LoVo (cell line): ENCODE data around the gene ANAPC4.

ENCODE experiments used
- DNase-seq: peaks from one replicate; pipeline ENCODE4 v3.0.0-alpha.2; 2016; ENCODE audit warnings: low spot score

ANAPC4 gene

DNA sequence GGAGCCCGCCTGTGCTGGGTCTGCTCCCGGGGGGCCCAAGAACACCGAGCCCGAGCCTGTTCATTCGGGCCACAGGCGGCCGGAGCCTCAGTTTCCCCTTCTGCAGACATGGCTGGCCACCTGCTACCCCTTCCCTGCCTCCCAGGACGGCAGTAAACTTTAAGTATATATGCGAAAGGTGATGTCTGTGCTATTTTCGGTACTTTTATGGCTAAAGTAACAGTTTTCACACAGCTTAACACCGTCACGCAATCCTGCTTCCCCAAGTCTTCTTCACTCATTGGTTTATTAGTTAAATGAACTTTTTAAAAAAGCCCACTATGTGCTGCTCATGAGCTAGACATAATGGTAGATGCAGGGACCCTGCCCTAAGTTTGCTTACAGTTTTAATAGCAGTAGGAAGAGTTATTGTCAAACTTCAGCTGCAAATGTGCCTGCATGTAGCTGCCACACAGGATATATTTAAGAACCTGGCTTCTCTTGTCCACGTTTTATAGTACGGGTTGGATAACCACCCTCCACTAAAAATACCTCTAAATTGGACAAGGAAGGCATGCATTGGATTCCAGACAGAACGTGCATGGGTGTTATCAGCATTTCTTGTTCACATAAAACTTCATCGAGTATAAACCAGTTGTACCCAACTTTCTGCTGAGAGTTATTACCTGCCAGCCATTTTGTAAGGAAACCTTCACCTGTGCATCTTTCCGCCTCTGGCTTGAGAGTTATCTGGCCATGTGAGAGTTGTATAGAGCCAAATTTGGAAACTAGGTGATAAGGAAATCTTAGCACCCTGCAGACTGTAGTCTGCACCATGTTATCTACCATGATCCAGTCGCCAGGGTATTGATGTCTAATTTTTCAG lies 741 bp downstream of the ANAPC4 start:
- no peak for DNase-seq

DNA sequence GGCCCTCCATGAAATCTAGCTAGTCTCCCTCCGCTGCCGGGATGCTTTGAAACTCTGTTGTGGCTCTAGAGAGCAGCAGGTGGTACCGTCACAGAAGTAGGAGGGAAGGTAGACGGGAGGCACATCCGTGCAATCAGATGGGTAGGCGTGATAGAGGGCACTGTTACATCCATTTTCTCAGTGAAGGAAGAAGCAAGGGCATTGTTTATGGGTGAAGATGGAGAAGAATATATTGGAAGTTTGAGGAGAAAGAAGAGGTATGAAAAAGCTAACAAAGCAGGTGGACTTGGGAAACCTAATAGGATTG lies 1.3 kb downstream of the ANAPC4 start:
- no peak for DNase-seq

DNA sequence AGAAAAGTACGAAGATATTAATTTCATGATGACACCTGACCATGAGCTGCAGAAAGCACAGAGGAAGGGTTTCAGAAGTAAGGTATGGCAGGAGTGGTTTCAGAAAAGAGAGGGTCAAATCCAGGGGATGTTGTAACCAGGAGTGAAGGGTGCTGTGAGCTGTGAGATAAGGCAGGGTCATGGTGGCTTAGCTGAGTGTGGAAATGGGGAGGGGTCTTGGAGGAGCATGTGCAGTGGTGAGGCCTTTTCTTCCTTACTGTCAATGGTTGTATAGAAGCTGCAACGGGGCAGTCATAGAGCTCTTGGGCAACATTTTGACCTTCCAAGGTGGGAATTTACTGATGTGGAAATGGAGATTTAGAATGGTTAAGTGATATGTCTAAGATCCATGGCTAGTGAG lies 2.5 kb downstream of the ANAPC4 start:
- DNase-seq, result no peak

DNA sequence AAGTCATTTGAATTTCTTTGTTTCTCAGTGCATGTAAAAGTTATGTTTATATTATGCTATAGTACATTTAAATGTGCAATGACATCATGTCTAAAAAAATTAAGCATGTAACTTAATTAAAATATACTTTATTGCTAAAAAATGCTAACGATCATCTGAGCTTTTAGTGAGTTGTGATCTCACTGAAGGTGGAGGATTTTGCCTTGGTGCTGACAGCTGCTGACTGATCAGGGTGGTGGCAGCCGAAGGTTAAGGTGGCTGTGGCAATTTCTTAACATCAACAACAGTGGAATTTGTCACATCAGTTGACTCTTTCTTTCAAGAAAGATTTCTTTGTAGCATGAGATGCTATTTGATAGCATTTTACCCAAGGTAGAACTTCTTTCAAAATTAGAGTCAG lies 6.6 kb downstream of the ANAPC4 start:
- no peak for DNase-seq

DNA sequence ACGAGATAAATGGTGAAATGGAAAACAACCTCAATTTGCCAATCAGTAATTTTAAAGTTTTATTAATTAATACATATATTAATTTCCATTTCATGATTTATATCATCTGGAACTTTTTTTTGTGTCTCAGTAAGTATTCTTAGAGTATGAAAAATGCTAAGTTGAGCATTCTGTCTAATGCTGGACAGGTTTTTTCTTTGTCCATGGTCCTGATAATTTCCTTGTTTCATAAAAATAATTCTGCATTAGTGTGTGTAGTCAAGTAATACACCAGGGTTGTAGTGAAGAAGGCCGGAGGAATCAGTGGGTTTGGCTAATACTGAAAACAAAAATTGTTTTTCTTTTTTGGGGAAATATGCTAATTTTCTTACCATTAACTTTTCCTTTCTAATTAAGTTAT lies 9.9 kb downstream of the ANAPC4 start:
- no peak for DNase-seq

DNA sequence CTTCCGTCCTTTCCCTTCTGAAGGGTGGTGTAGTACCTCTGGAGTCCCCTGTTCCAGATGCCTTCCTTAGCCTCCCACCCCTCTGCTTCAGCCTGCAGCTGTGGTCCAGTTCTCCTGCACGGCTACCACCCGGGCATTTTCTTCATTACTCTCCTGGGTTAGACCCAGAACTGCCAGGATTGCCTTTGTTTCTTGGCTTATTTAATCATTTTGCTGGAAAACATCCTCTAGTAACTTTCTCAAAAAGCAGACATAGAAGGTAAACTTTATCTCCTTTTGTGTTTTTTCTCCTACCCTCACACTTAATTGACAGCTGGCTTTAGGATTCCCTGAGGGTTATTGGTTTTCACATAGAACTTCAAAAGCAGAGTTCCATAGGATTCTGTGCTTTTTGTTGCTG lies 20.2 kb downstream of the ANAPC4 start:
- no peak for DNase-seq

DNA sequence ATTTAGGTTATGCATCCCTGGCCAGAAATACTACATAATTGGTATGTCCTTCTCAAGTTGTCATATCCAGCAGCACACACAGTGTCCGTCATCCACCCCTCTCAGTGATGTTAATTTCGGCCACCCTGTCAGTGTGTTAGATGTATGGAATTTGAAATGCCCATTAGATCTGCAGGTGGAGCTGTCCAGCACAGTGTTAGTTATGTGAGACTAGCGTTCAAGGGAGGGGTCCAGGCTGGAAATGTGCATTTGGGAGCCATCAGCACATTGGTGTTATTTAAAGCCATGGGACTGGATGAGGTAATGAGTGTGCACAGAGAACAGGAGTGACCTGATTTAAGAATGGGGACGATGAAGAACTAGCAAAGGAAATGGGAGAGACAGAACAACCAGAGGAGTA lies 22.4 kb downstream of the ANAPC4 start:
- DNase-seq, result no peak

DNA sequence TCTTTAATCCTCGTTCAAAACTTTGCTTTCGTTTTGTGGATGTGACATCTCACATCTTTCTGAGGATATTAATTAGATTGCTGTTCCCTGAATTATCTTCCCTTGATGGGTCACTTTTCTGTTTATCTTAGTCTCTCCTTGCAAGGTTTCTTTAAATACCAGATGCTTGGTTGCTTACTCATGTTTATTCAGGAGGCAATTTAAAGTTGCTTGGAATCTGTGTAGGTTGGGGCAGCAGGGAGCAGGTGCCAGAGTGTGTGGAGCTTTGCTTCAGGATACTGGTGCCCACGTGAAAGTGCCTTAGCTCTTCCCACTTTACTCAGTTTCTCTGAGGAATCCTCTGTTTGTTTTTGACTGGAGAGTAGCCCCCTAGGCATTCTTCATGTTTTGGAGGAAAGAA lies 24.0 kb downstream of the ANAPC4 start:
- no peak for DNase-seq

DNA sequence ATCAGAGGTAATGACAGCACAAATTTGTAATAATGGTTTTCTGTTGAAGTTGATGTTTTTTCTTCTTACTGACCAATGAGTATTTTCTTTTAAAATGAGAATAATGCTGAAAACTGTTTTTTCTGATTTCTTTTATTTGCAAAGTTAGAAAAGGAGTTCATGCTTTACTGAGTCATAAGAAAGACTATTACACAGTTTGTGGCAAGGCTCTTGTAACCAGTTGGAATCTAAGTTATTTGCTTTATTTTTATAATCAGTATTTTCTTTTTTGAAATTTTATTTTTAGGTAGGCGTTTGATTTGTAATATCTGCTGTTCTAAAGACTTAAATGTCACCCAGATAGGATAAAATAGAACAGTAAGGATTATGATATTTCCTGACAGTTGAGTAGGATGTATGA lies 25.5 kb downstream of the ANAPC4 start:
- DNase-seq, result no peak

DNA sequence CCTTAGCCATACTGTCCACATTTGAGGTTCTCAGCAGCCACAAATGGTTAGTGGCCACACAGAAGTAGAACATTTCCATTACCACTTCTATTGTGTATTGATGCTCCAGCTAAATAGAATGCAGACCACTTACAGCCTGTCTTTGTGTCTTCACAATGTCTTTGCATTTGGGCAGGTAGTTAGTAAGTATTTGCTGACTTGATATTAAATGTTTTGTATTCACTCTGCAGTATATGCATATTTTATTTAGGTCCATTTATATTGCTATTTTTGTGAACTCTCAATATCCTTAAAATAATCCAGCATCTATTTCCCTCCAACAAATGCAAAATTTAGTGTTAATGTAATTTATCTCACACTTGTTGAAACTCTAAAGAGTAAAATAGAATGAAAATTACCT lies 26.6 kb downstream of the ANAPC4 start:
- DNase-seq, result no peak

DNA sequence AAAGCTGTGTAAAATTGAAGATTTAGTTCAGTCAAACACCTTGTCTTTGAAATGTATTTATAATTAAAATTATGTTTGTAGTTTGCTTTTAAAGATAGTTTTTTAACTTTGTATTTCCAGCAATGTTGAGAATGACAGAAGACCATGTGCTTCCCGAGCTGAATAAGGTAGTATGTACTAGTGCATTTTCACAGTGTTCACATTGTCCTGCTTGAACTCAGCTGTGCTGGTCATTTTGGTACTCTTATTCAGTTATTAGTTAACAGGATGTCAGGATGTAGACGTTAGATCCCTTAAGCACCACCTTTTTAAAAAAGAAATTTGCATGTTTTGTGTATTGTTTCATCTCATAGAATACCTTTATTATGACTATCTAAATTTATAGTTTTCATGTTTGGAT lies 28.4 kb downstream of the ANAPC4 start:
- DNase-seq, result no peak

DNA sequence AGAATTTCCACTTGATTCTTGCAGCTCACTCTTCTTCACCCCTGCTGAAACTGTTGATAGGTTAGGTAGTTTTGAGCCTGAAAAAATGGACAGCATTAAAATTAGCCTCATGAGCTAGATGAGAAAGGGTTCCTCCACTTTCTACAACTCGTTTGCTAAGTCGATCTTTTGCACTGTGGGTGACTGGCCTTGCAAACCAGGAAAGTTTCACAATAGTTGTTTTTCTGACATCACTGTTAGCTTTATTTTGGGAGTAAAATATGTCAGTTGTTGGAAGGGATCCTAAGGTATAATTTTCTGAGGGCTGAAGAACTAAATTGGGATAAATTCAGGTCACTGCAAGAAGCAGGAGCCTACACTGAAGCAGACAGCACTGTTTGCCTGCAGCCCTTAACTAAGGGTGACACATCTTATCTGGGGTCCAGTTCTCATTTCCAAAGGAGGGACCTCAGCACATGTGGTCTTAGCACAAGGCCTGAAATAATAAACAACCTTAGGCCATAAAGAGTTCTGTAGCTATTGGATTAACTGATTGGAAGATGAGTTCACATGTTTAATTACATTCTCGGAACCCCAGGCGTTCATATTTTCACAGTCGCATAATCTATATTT lies 29.1 kb downstream of the ANAPC4 start:
- no peak for DNase-seq

DNA sequence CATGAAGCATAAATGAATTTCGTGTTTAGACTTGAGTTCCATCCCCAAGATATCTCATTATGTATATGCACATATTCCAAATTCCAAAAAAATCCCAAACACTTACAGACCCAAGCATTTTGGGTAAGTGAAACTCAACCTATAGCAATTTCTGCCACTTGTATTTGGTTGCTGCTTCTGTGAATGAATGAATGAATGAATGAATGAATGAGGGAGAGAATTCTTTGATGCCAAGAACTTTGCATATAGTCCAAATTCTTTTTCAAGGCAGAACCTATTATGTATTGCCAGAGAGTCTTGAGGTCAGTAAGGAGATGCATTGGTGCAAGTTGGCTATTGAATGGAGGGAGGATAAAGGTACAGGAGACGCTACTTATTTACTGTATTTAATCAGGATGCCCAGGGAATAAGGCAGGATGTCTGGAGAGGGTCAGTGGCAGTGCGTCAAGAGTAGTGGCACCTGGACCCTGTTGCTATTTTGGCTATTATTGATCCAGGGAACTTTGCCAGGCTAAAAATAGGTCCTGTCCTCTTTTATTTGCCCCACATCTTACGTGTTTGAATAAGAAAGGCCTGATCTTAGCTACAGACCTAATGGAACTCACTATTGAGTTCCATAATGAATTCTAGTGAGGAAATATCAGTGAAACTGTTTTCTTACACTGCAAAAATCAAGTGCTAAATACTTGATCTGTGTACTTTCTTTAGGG lies 33.9 kb downstream of the ANAPC4 start:
- DNase-seq, result no peak

DNA sequence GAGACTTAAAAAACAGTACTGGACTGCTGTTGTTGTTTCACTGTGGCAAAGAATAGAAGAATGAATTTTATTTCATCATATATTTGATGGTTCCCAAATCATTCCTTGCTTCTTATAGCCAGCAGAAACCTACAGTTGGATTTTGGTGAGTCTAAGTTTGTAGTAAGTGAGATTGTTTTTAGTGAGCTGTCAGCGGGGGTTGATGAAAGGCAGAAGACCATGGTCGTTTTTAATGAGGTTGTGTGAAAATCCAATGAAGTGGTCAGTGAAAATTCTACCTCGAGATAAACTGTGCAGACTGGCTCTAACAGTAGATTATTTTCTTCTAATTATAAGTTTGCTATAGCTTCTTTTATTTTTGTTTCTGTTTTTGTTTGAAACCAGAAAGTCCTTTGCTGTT lies 36.2 kb downstream of the ANAPC4 start:
- DNase-seq, result no peak

DNA sequence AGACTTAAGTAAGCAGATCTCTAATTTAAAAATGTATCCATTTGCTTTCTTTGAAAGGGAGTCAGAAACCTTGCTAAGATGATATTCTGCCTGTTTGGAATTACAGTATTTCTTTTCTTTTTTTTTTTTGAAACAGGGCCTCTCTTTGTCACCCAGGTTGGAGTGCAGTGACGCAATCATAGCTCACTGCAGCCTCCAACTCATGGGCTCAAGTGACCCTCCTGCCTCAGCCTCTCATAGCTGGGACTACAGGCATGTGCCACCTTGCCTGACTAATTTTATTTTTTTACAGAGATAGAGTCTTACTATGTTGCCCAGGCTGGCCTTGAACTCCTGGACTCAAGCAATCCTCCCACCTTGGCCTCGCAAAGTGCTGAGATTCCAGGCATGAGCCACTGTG lies 40.0 kb downstream of the ANAPC4 start:
- no peak for DNase-seq

DNA sequence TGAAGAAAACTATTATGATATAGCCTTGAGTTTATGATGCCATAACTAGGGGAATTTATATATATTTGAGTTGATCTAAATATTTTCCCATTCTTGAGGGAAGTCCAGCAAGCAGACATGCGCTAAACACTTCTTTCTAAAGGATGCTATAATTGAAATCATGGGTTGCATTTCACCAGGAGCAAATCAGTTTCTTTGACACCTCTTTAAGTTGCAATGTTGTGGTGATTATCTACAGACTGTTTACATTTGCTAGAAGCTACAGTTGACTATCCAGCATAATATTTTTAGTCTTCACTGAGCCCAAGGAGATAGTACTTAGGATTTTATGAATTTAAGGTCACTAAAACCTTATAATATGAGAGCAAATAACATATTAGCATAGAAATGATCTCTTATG lies 43.9 kb downstream of the ANAPC4 start:
- no peak for DNase-seq

DNA sequence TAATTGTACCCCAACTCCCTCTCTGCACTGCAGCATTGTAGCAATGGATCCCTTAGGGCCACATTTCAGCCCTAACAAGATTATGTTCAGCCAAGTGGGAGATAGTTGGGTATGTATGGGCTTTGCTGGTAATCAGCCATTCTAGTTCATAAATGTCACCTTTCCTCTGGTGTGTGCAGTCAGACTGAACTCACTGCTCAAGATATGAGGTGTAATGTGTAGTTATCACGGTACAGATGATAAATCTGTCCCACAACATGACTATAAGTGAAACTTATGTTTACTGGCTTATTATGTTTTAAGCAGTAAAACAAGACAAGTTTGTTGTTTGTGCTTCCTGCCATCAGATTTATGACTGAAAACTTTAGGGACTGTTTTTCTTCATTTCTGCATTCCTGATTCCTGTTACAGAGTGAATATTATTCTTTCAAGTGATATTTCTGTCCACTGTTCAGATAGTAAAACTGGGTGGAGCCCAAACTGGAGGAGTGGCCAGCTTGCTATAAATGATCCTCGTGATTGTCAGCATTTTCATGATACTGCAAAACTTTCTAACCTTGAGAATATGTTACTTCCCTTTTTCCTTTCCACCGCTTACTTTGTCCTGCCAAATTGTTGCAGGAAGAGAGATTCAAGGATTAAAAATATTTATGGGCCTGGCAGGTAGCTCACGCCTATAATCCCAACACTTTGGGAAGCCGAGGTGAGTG lies 44.9 kb downstream of the ANAPC4 start:
- no peak for DNase-seq

DNA sequence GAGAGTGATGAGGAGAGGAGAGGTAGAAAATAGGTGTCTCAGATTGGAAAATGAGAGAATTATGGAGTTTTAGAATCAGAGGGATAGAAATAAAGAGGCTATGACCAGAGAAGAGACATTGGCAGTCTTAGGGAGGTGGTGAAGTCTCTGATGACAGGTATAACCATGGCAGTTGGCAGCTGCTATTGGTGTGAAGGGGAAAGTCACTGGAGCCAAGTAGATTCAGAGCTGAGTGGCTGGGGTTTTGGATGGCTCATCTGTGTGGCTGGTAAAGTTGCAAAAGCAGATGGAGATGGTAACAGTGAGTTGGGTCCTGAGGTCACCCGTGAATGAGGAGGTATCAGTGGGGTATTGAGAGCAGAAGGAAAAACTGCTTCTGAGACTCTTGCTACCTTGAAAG lies 46.5 kb downstream of the ANAPC4 start:
- DNase-seq, result no peak

DNA sequence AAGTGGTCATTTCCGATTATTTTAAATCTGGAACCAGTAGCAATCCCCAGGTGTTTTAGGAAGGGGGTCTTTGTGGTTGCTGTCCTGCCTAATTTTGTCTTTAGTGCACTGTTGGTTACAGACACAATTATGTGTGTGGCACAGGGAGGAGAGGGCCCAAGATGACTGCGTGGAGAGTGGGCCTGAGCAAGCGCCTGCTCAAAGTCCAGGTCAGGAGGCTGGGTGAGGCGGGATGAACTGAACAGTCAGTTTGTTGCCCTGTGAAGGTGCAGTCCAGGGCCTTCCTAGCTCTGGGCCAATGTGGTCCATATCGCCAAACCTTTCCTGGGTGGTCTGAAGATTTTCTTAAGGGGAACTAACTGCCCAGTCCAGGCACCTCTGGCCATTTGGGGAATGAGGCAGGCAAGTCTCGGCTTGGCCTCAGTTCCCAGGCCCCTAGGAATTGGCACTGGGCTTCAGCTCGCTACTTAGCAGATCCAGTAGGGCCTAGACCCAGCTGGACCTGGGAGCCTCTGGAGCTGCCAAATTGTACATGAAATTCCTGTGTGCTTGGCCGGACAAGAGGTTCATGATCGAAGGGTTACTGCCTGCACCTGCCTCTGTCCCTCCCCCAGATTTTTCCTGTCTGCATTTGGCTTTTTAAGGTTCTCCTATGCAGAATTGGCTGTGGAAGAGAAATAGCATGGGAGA lies 47.6 kb downstream of the ANAPC4 start:
- no peak for DNase-seq

DNA sequence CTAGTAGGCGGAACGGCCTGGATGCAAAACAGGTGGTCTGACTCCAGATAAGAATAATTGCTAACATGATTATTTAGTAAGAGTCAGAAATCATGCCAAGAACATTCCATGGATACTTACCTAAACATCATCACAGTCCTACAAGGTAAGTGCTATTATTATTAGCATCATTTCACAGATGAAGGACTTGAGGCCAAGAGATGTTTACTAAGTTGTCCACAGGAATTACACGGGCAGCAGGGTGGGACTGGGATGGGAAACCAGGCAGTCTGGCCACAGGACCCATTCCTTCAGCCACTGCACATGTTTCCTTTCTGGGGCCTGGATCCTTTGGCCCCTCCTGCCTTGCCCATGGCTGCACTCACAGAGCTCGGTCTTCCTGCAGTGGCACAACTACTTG lies 48.3 kb downstream of the ANAPC4 start:
- no peak for DNase-seq

DNA sequence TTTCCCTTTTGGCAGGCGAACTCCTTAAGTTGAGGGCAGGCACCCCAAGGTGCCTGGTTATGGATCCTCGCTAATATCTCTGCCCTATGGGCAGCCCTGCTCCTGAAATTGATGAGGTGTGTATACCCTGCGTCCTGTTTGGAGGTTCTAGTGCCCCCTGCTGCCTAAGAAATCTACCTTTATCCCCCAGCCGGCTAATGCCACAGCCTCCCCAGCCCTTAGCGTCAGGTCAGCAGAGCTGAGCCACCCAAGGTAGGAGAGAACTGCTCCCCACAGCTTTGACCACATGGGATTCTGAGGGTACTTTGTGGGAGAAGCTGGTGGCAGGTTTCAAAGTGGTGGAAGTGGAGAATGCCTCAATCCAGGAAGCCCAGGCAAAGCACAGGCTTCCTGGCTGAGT lies 50.8 kb downstream of the ANAPC4 start:
- no peak for DNase-seq

DNA sequence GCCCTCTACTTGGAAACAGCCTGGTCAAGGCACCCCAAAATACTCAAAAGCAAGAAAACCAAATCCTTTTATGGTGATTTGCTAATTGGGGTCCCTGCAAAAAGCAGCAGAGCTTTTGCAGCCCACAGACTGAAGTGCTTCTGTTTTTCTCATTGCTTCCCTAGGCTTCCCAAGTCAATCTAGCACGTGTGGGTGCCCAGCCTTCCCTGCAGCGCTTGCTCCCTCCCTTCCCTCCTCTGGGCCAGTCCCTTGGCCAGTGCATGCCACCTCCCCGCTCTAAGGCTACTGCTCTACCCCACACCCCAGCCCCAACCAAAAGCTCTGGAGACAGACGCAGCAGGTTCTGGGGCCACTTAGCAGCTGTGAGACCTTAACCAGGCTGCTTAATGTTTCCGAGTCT lies 53.6 kb downstream of the ANAPC4 start:
- no peak for DNase-seq
